Lower lobe of right lung (tissue), 2 donors: ENCODE measurements around the gene MAP3K20. TPM values are rescaled to one million over a fixed set of nuclear protein-coding genes. Genes with fewer than 3 reads are reported as not detected.

Experiments
- ATAC-seq, 2 donors: fragments of 200-7000 bp; cut with Tn5 transposase; one replicate each; pipeline ENCODE4 v1.9.1; 2020 to 2022; ENCODE audit warnings: mild to moderate bottlenecking in 2 of 2, moderate library complexity in 2 of 2
- DNase-seq: peaks from one replicate; pipeline ENCODE4 v3.0.0-alpha.2; 2020
- H3K27ac ChIP-seq: fragments of 200-600 bp; one replicate; pipeline ENCODE4 v1.8.0; 2022
- H3K27me3 ChIP-seq: fragments of 200-600 bp; one replicate; pipeline ENCODE4 v1.8.0; 2022; ENCODE audit warnings: low read depth
- H3K36me3 ChIP-seq: fragments of 200-600 bp; one replicate; pipeline ENCODE4 v1.8.0; 2022; ENCODE audit warnings: mild to moderate bottlenecking
- H3K4me1 ChIP-seq: fragments of 200-600 bp; one replicate; pipeline ENCODE4 v1.8.0; 2022
- H3K4me3 ChIP-seq: fragments of 200-600 bp; one replicate; pipeline ENCODE4 v1.8.0; 2022; ENCODE audit warnings: mild to moderate bottlenecking
- H3K9me3 ChIP-seq: fragments of 200-600 bp; one replicate; pipeline ENCODE4 v1.8.0; 2022
- CTCF ChIP-seq: fragments of 200-600 bp; IDR thresholded peaks from one replicate; pipeline ENCODE4 v1.8.0; 2022; ENCODE audit warnings: antibody characterized with exemption, mild to moderate bottlenecking
- intact Hi-C: fragments of 100-400 bp; cut with DNase I; formaldehyde crosslinking; loops from one replicate; pipeline ENCODE4 v1.11.0; 2022
- total RNA-seq: library from RNA; stranded (reverse); fragmentation: NEBNext Ultra II Directional; extraction: Animal tissue kit (Norgen Biotek cat#: 25700); gene quantifications from one replicate; pipeline ENCODE4 v1.2.1, GENCODE V29; 2021
- donor health status: DM: no; HTN: yes; CAD: no; lungs with severe emphysema.

MAP3K20 gene
- total RNA-seq, 1 donor from 2014 or later: 40.8 TPM

GRCh38 chr2:173195100-173195499 lies 119.5 kb downstream of the MAP3K20 start:
- Histone ChIP-seq H3K4me3 (no peak overlapping the region), H3K9me3 (no peaks in the 10 kb centered on the region), H3K27ac (no peak overlapping the region), H3K4me1 (peaks cover 10% of the 10 kb centered on the region), H3K36me3 (peaks cover 21% of the 10 kb centered on the region), H3K27me3 (no peaks in the 10 kb centered on the region)
- no peak for TF ChIP-seq CTCF
- no peak for DNase-seq
- intact Hi-C loops: no loop called here
- ATAC-seq: no peak

GRCh38 chr2:173196080-173196479 lies 120.4 kb downstream of the MAP3K20 start:
- H3K36me3 ChIP-seq: peaks cover 21% of the 10 kb centered on the region
- ATAC-seq: no peak
- no peak overlapping the region for H3K27ac ChIP-seq
- no peaks in the 10 kb centered on the region for H3K9me3 ChIP-seq
- DNase-seq: no peak
- intact Hi-C loops: no loop called here
- no peak for TF ChIP-seq CTCF
- no peak overlapping the region for H3K4me3 ChIP-seq
- H3K27me3 ChIP-seq: no peaks in the 10 kb centered on the region
- H3K4me1 ChIP-seq: peaks cover 10% of the 10 kb centered on the region

- Histone ChIP-seq H3K9me3 (no peaks in the 10 kb centered on the region), H3K36me3 (peaks cover 15% of the 10 kb centered on the region), H3K27ac (no peak overlapping the region), H3K4me3 (no peak overlapping the region), H3K27me3 (no peaks in the 10 kb centered on the region), H3K4me1 (peaks cover 4% of the 10 kb centered on the region)
- ATAC-seq (no peak), DNase-seq (no peak)
- no peak for TF ChIP-seq CTCF
- intact Hi-C loops: no loop called here
Measured at GRCh38 chr2:173196638-173197037, 121.0 kb downstream of the MAP3K20 start.

GRCh38 chr2:173198327-173198726 lies 122.7 kb downstream of the MAP3K20 start:
- no peak for ATAC-seq
- no peak for DNase-seq
- Histone ChIP-seq H3K27me3 (no peaks in the 10 kb centered on the region), H3K9me3 (no peaks in the 10 kb centered on the region), H3K36me3 (peaks cover 15% of the 10 kb centered on the region), H3K27ac (no peak overlapping the region), H3K4me3 (no peak overlapping the region), H3K4me1 (no peaks in the 10 kb centered on the region)
- no peak for TF ChIP-seq CTCF
- intact Hi-C loops: no loop called here

GRCh38 chr2:173199294-173199693 lies 123.6 kb downstream of the MAP3K20 start:
- Histone ChIP-seq H3K4me1 (no peaks in the 10 kb centered on the region), H3K27me3 (no peaks in the 10 kb centered on the region), H3K36me3 (peaks cover 15% of the 10 kb centered on the region), H3K9me3 (no peaks in the 10 kb centered on the region), H3K27ac (no peak overlapping the region), H3K4me3 (no peak overlapping the region)
- intact Hi-C loops: no loop called here
- no peak for TF ChIP-seq CTCF
- DNase-seq: no peak
- no peak for ATAC-seq

GRCh38 chr2:173202570-173202969 lies 126.9 kb downstream of the MAP3K20 start:
- Histone ChIP-seq H3K9me3 (no peaks in the 10 kb centered on the region), H3K4me3 (no peak overlapping the region), H3K27me3 (no peaks in the 10 kb centered on the region), H3K36me3 (peaks cover 15% of the 10 kb centered on the region), H3K27ac (no peak overlapping the region), H3K4me1 (peaks cover 13% of the 10 kb centered on the region)
- DNase-seq: no peak
- intact Hi-C loops: no loop called here
- TF ChIP-seq CTCF: no peak
- ATAC-seq: no peak
